ENCODE data around the gene SENP6.

SENP6 gene

DNA sequence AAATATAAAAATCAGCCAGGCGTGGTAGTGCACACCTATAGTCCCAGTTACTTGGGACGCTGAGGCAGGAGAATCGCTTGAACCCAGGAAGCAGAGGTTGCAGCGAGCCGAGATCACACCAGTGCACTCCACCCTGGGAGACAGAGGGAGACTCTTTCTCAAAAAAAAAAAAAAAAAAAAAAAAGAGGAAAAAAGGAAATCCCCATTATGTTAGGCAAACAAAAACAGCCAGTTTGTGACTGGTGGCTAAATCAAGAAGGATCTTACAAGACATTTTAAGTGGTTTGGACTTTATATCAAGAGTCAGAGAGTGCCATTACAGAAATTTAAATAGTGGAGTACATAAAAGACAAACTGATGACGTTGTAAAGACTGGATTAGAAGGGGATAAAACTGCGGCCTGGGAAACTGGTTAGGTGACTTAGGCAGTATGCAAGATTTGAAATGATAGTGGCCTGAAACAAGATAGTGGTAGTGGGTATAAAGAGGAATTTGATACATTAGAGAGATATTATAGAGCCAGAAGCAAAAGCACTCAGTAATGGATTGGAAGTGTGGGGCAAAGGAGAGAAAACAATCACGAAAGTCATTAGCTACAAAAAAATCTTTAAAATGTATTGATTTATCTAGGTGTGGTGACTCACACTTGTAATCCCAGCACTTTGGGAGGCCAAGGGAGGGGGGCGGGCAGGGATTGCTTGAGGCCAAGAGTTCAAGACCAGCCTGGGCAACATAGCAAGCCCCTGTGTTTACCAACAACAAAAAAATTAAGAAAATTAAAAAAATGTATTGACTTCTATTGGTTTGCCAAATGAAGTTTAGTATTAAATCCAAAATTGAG, 145.7 kb downstream of the SENP6 start:
- DNase-seq: no peak

GRCh38 chr6:75748003-75748742, 146.5 kb downstream of the SENP6 start:
- peak in 1 of 56 donors; percentile 64 for DNase-seq

DNA sequence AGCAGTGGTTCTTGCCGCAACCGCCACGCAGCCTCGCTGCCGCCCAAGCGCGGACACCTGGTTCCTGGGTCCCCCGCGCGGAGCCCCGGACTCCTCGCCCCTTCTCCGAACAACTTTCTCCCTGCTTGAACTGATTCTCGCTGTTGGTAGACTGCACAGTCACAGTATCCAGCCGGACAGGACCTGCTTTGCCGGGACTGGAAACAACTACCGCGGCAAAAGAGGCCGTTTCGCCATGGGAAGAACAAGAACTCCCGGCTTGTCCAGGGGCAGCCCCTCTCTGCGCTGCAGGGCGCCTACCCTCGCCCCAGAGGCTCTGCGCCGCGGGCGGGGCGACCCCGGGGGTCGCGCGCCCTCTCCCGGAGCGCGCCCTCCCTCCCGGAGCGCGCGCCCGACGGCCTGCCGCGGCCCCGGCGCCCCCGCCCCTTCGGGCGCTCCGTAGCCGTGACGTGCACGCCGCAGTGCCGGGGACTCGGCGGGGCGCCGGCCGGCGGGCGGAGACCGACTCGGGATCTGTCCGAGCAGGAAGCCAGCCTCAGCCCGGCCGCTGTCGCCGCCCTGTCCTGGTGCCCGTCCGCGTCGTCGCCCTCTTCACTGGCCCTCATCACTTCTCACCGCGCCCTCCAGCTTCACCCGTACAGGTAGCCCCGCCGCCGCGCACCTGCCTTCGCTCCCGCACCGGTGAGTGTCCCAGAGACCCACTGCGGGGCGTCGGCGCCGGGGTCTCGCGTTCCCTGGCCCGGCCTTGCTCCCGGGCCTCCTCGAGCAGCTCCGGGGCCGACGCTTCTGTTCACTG, 147.3 kb downstream of the SENP6 start, which contains the start of gene MYO6:
Gene MYO6, plus strand, starts transcription at position 497 of the 796 bp plus-strand sequence. CDS start 68,309 bp downstream, outside the sequence.
- peak in 55 of 56 donors; percentile 13 to 86 (median 64) for DNase-seq

DNA sequence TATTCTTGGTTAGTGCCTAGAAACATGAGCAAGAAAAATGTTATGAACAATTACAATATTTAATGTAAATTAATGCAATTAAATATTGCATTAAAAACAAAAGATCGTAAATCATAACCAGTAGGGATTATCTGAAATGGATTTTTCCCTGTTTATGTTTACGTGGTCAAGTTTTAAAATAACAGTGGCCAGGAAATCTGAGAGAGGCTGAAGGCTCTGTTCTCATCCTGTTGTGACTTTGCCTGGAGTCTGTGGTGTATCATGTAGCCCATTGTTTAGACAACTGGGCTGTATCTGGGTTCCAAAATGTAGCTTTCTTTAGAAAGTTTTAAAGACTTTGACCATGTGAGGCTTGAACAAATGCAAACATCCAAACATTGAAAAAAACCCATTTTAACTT, 149.8 kb downstream of the SENP6 start:
- no peak for DNase-seq

DNA sequence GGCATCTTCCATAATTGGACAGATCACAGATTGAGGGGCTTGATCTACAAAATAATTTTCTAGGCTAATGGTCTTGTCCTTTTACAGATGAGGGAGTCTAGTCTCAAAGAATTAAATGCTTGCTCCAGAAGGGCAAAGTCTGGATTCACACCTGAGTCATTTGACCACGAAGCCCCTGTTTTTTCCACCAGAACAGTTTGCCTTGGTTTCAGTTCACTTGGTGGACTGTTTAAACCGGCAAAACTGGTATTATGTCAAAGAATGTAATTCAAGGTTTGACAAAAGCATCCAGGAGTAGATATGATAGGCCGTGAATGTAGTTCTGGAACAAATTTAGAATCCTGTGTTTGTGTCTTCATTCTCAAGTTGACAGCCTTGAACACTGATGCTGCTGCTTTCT, 150.7 kb downstream of the SENP6 start:
- no peak for DNase-seq

GRCh38 chr6:75755704-75756103, 154.0 kb downstream of the SENP6 start:
- no peak for DNase-seq

DNA sequence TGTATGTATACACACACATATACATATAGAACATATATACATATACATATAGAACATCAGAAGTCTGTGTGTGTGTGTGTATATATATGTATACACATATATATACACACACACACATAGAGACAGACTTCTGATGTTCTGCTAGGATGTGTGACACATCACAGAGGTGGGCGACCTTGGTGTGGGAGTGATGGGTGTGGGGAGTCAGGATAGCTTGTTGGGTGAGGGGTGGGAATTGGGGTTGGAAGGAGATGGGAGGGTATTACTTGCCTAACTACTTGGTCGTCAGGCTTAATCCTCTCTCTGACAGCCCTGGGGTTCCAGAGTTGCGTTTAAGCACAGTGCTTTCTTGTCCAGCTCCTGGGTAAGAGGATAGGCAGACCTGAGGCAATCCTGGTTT, 155.6 kb downstream of the SENP6 start:
- DNase-seq: no peak

- no peak for DNase-seq
Measured at GRCh38 chr6:75758061-75758460, 156.4 kb downstream of the SENP6 start.

- no peak for DNase-seq
Measured at GRCh38 chr6:75759207-75759606, 157.5 kb downstream of the SENP6 start.

- no peak for DNase-seq
Measured at GRCh38 chr6:75760320-75760719, 158.6 kb downstream of the SENP6 start.

GRCh38 chr6:75761489-75761888, 159.8 kb downstream of the SENP6 start:
- no peak for DNase-seq

DNA sequence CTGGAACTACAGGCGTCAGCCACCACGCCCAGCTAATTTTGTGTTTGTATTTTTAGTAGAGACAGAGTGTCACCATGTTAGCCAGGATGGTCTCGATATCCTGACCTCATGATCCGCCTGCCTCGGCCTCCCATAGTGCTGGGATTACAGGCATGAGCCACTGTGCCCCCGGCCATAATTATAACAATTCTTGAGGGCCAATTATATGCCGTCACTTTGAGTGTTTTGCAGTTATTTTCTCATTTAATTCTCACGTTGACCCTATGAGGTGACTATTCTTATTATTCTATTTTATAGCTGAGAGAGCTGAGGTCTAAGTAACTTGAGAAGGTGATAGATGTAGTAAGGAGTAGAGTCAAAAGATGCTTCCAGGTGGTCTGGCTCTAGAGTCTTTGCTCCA, 160.4 kb downstream of the SENP6 start:
- DNase-seq: no peak

- DNase-seq: no peak
Measured at GRCh38 chr6:75766387-75766786, 164.7 kb downstream of the SENP6 start.
